Activated B cell treated with CpG ODN at 0.5 μM for 24 hours (primary cell): ENCODE data around the gene TPPP. TPM values are rescaled to one million over a fixed set of nuclear protein-coding genes. Genes with fewer than 3 reads are reported as not detected.

Experiments
- ATAC-seq: fragments of 200-7000 bp; cut with Tn5 transposase; one replicate; pipeline ENCODE4 v1.10.0; 2021; ENCODE audit warnings: low read depth, mild to moderate bottlenecking, moderate library complexity
- CTCF ChIA-PET: fragments of 350-600 bp; sonication (Branson Sonifier 250); formaldehyde crosslinking; loops from one replicate; lab custom pipeline; 2021; ENCODE audit warnings: antibody characterized with exemption; lab: Charles Lee
- POLR2A ChIA-PET: fragments of 350-600 bp; sonication (Branson Sonifier 250); formaldehyde crosslinking; loops from one replicate; lab custom pipeline; 2021; ENCODE audit warnings: antibody characterized with exemption; lab: Charles Lee
- DNase-seq: peaks from one replicate; pipeline ENCODE4 v3.0.0; 2022
- H3K27ac Mint-ChIP-seq: one replicate; pipeline ENCODE4 v1.8.0; 2020; ENCODE audit warnings: mixed read lengths
- H3K27me3 Mint-ChIP-seq: one replicate; pipeline ENCODE4 v1.8.0; 2021; ENCODE audit warnings: mixed read lengths
- H3K36me3 Mint-ChIP-seq: one replicate; pipeline ENCODE4 v1.8.0; 2021; ENCODE audit warnings: low read depth, mixed read lengths
- H3K4me1 Mint-ChIP-seq: one replicate; pipeline ENCODE4 v1.8.0; 2021; ENCODE audit warnings: mixed read lengths
- H3K4me3 Mint-ChIP-seq: one replicate; pipeline ENCODE4 v1.8.0; 2020; ENCODE audit warnings: mild to moderate bottlenecking, mixed read lengths
- H3K9me3 Mint-ChIP-seq: one replicate; pipeline ENCODE4 v1.8.0; 2020; ENCODE audit warnings: mixed read lengths
- CTCF ChIP-seq: fragments of 200-600 bp; IDR thresholded peaks from one replicate; pipeline ENCODE4 v1.8.0; 2022; ENCODE audit warnings: antibody characterized with exemption, mild to moderate bottlenecking
- intact Hi-C: fragments of 100-400 bp; cut with micrococcal nuclease; formaldehyde crosslinking; loops from one replicate; pipeline ENCODE4 v1.15.1; 2024
- total RNA-seq: library from RNA; stranded (reverse); gene quantifications from 2 replicates; pipeline ENCODE4 v1.2.3, GENCODE V29; 2022

Gene TPPP
- total RNA-seq, 1 donor from 2014 or later = 0.04 TPM

- no peak overlapping the region for H3K27ac Mint-ChIP-seq
- no peaks in the 10 kb centered on the region for H3K9me3 Mint-ChIP-seq
- H3K27me3 Mint-ChIP-seq = no peaks in the 10 kb centered on the region
- no peaks in the 10 kb centered on the region for H3K4me1 Mint-ChIP-seq
- DNase-seq = no peak
- POLR2A ChIA-PET = no interaction called here
- intact Hi-C loops = loop anchor here (10.0 kb wide), 1 partner anchor 48 kb away; the partner anchor contains the start of gene CEP72
- ATAC-seq = no peak
- peaks cover 44% of the 10 kb centered on the region for H3K36me3 Mint-ChIP-seq
- CTCF ChIA-PET = no interaction called here
- TF ChIP-seq CTCF = no peak
- no peak overlapping the region for H3K4me3 Mint-ChIP-seq
These were observed 30.3 kb downstream of the TPPP start for GRCh38 chr5:662751-663435.

GRCh38 chr5:661891-662750, 31.0 kb downstream of the TPPP start:
- Mint-ChIP-seq H3K27ac (no peak overlapping the region), H3K4me3 (no peak overlapping the region), H3K27me3 (no peaks in the 10 kb centered on the region), H3K4me1 (no peaks in the 10 kb centered on the region), H3K36me3 (peaks cover 44% of the 10 kb centered on the region), H3K9me3 (no peaks in the 10 kb centered on the region)
- intact Hi-C loops = loop anchor here (10.0 kb wide), 1 partner anchor 47 kb away; the partner anchor contains the start of gene CEP72
- CTCF ChIA-PET = no interaction called here
- POLR2A ChIA-PET = no interaction called here
- DNase-seq (no peak), ATAC-seq (no peak)
- TF ChIP-seq CTCF = no peak

- Mint-ChIP-seq H3K27ac (no peak overlapping the region), H3K36me3 (peaks cover 51% of the 10 kb centered on the region), H3K4me3 (no peak overlapping the region), H3K9me3 (no peaks in the 10 kb centered on the region), H3K27me3 (no peaks in the 10 kb centered on the region), H3K4me1 (no peaks in the 10 kb centered on the region)
- TF ChIP-seq CTCF = no peak
- POLR2A ChIA-PET = no interaction called here
- DNase-seq = no peak
- no peak for ATAC-seq
- intact Hi-C loops = loop anchor here (10.0 kb wide), 1 partner anchor 46 kb away; the partner anchor contains the start of gene CEP72
- CTCF ChIA-PET = no interaction called here
These were observed 32.6 kb downstream of the TPPP start for GRCh38 chr5:660491-661030.

- Mint-ChIP-seq H3K27ac (no peak overlapping the region), H3K36me3 (peaks cover 54% of the 10 kb centered on the region), H3K9me3 (no peaks in the 10 kb centered on the region), H3K4me1 (no peaks in the 10 kb centered on the region), H3K27me3 (no peaks in the 10 kb centered on the region), H3K4me3 (no peak overlapping the region)
- intact Hi-C loops = loop anchor here (10.0 kb wide), 1 partner anchor 45 kb away; the partner anchor contains the start of gene CEP72
- ATAC-seq (no peak), DNase-seq (no peak)
- POLR2A ChIA-PET = no interaction called here
- CTCF ChIA-PET = no interaction called here
- no peak for TF ChIP-seq CTCF
These were observed 33.5 kb downstream of the TPPP start for GRCh38 chr5:659496-660263.
